Activated naive CD8-positive, alpha-beta T cell treated with anti-CD3 and anti-CD28 coated beads, Interleukin-2, amount 50 U/mL, for 24 hours (primary cell): ENCODE data around the gene SFXN3.
A peak's percentile ranks its signal among the peaks of the same experiment; 100 is the strongest.

Source experiments
- ATAC-seq: fragments of 150-1000 bp; cut with Tn5 transposase; one replicate; pipeline ENCODE4 v1.10.0; 2021
- DNase-seq: peaks from one replicate; pipeline ENCODE4 v3.0.0; 2021
- H3K27ac Mint-ChIP-seq: one replicate; pipeline ENCODE4 v1.8.0; 2021; ENCODE audit warnings: mild to moderate bottlenecking, mixed read lengths
- H3K27me3 Mint-ChIP-seq: one replicate; pipeline ENCODE4 v1.8.0; 2021; ENCODE audit warnings: mixed read lengths
- H3K36me3 Mint-ChIP-seq: one replicate; pipeline ENCODE4 v1.8.0; 2021; ENCODE audit warnings: low read depth, mixed read lengths
- H3K4me1 Mint-ChIP-seq: one replicate; pipeline ENCODE4 v1.8.0; 2021; ENCODE audit warnings: mixed read lengths
- H3K4me3 Mint-ChIP-seq: one replicate; pipeline ENCODE4 v1.8.0; 2021; ENCODE audit warnings: mild to moderate bottlenecking, moderate library complexity, mixed read lengths
- H3K9me3 Mint-ChIP-seq: one replicate; pipeline ENCODE4 v1.8.0; 2021; ENCODE audit warnings: mixed read lengths

The SFXN3 gene

DNA sequence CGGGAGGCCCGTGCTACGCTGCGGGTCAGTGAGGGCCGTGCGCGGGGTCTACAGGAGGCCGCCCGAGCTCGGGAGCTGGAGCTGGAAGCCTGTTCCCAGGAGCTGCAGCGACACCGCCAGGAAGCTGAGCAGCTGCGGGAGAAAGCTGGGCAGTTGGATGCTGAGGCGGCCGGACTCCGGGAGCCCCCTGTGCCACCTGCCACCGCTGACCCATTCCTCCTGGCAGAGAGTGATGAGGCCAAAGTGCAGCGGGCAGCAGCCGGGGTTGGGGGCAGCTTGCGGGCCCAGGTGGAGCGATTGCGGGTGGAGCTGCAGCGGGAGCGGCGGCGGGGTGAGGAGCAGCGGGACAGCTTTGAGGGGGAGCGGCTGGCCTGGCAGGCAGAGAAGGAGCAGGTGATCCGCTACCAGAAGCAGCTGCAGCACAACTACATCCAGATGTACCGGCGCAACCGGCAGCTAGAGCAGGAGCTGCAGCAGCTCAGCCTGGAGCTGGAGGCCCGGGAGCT lies 24.4 kb upstream of the SFXN3 start:
- no peaks in the 10 kb centered on the region for H3K4me1 Mint-ChIP-seq
- no peaks in the 10 kb centered on the region for H3K9me3 Mint-ChIP-seq
- H3K36me3 Mint-ChIP-seq, result no peaks in the 10 kb centered on the region
- DNase-seq (no peak), ATAC-seq (no peak)
- H3K27ac Mint-ChIP-seq, result no peak overlapping the region
- no peaks in the 10 kb centered on the region for H3K27me3 Mint-ChIP-seq
- H3K4me3 Mint-ChIP-seq, result no peak overlapping the region

DNA sequence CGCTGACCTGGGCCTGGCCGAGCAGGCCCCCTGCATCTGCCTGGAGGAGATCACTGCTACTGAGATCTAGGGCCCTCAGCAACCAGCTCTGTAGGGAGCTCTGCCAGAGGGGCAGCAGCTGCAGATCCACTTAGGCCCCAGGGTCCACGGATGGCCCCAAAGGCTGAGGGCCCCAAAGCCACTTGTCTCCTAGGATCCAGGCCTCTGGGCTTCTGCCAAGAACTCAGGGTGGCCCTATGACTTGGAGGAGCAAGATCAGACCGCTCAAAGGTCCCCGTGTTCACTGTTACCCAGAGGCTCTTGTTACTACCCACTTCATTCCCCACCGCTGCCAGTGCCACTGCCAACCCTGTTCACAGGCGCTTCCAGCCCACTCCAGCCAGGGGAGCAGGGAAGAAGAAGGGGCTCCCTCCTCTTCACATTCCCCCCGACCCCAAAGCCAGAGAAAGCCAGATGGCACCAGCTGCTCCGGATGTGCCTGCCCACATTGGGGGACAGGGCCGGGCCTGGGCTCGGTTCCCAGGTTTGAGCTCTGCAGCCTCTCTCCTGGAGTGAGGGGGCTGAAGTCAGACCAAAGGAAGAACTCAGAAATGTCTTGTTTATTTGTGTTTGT lies 23.8 kb upstream of the SFXN3 start:
- no peaks in the 10 kb centered on the region for H3K27me3 Mint-ChIP-seq
- no peak for ATAC-seq
- DNase-seq, result no peak
- H3K27ac Mint-ChIP-seq, result no peak overlapping the region
- no peaks in the 10 kb centered on the region for H3K4me1 Mint-ChIP-seq
- H3K4me3 Mint-ChIP-seq, result no peak overlapping the region
- H3K36me3 Mint-ChIP-seq, result no peaks in the 10 kb centered on the region
- no peaks in the 10 kb centered on the region for H3K9me3 Mint-ChIP-seq

DNA sequence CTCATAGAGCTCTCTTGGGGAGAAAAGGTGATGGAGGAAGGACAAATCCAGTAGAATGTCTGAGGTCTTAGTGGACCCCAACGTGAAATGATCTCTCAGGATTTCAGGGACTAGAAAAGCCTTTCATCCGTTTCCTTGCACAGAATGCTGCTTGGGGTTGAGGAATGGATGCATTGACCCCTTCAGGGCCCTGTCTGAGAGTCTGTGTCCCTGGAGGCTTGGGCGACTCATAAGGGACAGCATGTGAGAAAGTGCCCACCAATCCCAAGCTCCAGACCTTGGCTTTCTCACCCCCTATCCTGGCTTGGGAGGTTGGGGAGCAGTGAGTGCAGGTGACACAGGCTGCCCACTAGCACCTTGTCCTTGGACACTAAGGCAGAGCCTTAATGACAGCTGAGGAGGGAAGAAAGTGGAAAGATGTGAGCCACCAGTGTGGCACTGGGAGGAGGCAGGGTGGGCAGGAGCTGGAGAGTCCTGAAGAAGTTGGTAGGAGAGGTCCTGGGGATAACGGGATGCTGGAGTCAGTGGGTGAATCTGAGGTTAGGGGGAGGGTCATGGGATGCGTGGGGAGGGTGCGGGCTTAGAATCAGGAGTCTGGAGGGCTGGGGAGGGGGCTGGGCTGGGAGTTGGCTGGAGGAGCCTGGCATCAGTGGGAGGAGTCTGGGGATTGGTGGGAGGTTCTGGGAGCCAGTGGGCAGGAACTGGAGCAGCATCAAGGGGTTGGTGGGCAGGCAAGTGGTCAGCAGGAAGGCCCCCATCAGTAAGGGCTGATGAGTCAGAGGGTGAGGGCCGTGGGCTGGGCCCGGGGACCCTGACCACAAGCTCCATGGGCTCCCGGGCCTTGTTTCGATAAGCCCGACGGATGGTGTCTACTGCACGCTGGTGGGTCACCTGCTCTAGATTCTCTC lies 22.9 kb upstream of the SFXN3 start:
- Mint-ChIP-seq H3K4me3 (no peak overlapping the region), H3K27me3 (peaks cover 1% of the 10 kb centered on the region), H3K9me3 (no peaks in the 10 kb centered on the region), H3K27ac (no peak overlapping the region), H3K4me1 (peaks cover 7% of the 10 kb centered on the region), H3K36me3 (no peaks in the 10 kb centered on the region)
- DNase-seq, result no peak
- no peak for ATAC-seq

DNA sequence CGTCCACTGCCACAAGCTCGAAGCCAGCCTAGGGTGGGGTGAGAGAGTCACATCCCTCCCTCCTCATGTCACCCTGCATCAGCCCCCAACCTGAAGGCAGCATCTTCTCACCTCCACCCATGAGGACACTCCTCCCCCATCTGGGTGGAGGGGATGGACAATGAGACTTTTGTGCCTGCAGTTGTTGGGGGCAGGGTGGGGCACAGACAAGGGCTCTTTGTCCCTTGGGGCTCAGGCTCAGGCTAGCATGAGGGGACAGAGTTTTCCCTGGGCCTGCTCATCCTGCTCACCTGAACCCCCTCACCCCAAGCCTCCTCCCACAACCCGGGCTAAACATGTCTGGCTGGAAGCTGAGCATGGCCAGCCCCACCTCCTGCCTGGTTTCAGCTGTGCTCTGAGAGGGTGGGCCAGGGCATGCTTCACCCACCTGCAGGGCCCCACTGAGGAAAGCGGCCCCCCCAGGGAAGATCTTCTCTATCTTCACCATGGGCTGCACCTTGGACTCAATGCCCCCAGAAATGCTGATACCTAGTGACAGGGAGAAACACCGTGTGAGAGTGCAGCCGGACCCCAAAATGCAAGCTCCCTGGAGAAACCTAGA lies 22.1 kb upstream of the SFXN3 start:
- no peak overlapping the region for H3K4me3 Mint-ChIP-seq

DNA sequence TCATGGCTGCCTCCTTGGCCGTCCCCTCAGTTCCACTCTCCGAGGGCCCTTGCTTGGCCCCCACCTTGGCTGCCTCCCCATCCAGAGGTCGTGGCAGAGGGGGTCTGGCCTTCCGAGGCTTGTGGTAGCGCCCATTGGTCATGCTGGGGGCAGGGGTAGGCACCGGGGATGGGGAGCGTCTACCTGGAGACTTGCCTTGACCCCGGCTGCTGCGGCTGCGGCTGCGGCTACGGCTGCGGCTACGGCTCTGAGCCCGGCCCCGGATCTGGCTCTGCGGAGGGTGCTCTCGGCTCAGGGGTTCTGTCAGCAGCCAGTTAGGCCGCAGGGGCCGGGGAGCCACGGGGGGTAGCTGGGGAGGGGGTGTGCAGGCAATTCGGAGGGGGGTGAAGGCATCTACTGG lies 20.7 kb upstream of the SFXN3 start:
- DNase-seq (no peak), ATAC-seq (no peak)
- H3K36me3 Mint-ChIP-seq, result no peaks in the 10 kb centered on the region
- H3K4me1 Mint-ChIP-seq, result peaks cover 26% of the 10 kb centered on the region
- H3K27ac Mint-ChIP-seq, result no peak overlapping the region
- H3K4me3 Mint-ChIP-seq, result no peak overlapping the region
- H3K9me3 Mint-ChIP-seq, result no peaks in the 10 kb centered on the region
- H3K27me3 Mint-ChIP-seq, result peaks cover 12% of the 10 kb centered on the region

More for the DNA sequence above, 22.1 kb upstream of the SFXN3 start:
- Mint-ChIP-seq H3K27ac (no peak overlapping the region), H3K9me3 (no peaks in the 10 kb centered on the region), H3K4me1 (peaks cover 12% of the 10 kb centered on the region), H3K27me3 (peaks cover 6% of the 10 kb centered on the region), H3K36me3 (no peaks in the 10 kb centered on the region)
- DNase-seq, result no peak
- ATAC-seq, result no peak

DNA sequence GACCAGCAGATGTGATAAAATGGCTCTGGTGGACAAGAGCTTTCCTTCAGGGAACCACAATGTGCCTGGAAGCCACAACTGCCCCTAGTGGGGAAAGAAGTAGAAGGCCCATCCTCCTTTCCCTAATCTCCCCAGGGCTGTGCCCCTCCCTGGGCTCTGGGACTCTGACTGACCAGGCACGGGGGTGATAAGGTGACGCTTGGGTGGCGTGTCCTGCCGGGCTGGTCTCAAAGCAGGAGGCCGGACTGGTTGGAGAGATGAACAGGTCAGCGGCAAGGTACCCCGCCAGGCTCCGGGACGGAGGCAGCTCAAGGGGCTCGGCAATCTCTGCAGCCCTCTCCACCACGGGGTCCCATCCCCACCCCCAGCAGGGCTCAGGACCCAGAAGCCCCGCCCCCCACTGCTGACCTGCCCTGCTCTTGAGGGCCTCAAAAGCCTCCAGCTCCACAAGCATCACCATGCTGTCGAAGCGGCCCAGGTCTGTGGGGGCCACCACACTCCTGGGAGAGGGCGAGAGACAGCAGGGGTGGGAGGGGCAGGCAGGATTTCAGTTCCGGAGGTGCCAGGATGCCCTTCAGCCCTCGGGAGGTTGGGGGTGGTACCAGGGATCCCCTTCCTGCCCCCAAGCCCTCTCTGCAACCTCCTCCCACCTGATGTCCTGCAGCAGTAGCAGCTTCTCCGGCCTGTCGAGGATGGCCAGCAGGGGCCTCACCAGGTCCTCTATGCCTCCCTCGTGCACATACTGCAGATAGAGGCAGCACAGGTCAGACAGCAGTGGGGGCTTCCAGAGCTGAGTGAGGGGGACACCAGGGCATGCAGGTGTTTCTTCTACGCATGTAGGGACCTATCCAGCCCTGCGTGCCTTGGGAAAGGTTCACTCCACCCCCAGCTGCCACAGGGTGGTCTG lies 19.3 kb upstream of the SFXN3 start:
- no peak overlapping the region for H3K4me3 Mint-ChIP-seq
- ATAC-seq, result no peak
- no peak for DNase-seq
- no peaks in the 10 kb centered on the region for H3K9me3 Mint-ChIP-seq
- no peaks in the 10 kb centered on the region for H3K36me3 Mint-ChIP-seq
- H3K27me3 Mint-ChIP-seq, result peaks cover 18% of the 10 kb centered on the region
- H3K27ac Mint-ChIP-seq, result no peak overlapping the region
- H3K4me1 Mint-ChIP-seq, result peaks cover 27% of the 10 kb centered on the region

DNA sequence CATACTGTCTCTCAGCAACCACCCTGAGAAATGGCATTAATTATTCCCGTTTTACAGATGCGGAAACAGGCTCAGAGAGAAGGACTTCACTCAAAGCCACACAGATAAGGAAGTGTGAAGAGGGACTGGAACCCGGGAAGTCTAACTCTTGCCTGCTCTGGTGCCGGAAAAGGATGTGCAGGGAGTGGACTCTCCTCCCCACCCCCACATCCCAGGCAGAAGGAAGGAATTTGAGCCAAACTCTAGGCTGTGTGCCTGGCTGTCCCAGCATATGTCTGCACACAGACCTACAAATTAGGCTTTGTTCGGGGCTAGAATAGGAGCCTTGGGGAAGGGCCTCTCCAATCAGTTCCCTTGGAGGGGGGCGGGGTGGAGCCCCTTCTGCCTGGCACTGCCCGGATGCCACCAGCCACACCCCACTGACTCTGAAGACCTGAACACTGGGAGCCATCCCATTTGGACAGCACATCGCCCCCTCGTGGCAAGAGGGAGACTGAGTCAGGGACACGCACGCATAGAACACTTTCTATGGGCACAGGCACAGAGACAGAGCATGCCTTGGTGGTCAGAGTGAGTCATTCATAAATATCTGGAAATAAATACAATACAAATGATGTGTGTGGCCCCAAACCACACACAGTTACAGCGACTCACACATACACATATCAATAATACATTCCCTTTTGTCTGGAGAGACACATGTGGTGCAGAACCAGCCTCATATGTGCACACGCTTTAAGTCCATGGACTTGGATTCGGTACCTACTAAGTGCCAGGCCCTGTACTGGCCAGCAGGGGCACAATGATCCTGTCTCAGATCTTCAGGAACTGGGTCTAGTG lies 18.3 kb upstream of the SFXN3 start:
- H3K4me3 Mint-ChIP-seq, result no peak overlapping the region
- ATAC-seq, result peak; percentile 84
- H3K36me3 Mint-ChIP-seq, result no peaks in the 10 kb centered on the region
- H3K27me3 Mint-ChIP-seq, result peaks cover 27% of the 10 kb centered on the region
- H3K27ac Mint-ChIP-seq, result peak overlapping the region; percentile 19
- H3K9me3 Mint-ChIP-seq, result no peaks in the 10 kb centered on the region
- peak; percentile 86 for DNase-seq
- peaks cover 28% of the 10 kb centered on the region for H3K4me1 Mint-ChIP-seq

DNA sequence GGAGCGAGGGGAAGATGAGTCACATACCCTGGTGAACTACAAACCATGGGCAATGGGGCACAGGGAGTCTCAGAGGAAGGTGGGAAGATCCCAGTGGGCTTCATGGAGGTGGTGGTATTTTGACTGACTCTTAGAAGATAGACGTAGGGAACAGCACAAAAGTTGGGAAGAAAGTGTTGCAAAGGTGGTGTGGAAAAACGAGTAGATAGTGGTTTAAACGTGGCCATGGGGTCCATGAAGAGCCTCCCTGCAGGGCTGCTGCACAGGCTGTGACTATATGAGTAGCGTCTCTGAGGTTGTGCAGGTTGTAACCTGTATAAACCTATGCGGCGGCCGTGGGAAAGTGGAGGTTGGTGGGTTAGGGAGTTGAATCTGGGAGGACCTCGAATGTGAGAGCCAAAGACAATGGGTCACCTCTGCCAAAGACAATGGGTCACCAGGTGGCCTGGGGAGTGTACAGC lies 17.6 kb upstream of the SFXN3 start:
- H3K27ac Mint-ChIP-seq, result peak overlapping the region; percentile 19
- no peaks in the 10 kb centered on the region for H3K9me3 Mint-ChIP-seq
- no peaks in the 10 kb centered on the region for H3K36me3 Mint-ChIP-seq
- H3K4me3 Mint-ChIP-seq, result no peak overlapping the region
- ATAC-seq (no peak), DNase-seq (no peak)
- H3K27me3 Mint-ChIP-seq, result peaks cover 29% of the 10 kb centered on the region
- peaks cover 29% of the 10 kb centered on the region for H3K4me1 Mint-ChIP-seq

DNA sequence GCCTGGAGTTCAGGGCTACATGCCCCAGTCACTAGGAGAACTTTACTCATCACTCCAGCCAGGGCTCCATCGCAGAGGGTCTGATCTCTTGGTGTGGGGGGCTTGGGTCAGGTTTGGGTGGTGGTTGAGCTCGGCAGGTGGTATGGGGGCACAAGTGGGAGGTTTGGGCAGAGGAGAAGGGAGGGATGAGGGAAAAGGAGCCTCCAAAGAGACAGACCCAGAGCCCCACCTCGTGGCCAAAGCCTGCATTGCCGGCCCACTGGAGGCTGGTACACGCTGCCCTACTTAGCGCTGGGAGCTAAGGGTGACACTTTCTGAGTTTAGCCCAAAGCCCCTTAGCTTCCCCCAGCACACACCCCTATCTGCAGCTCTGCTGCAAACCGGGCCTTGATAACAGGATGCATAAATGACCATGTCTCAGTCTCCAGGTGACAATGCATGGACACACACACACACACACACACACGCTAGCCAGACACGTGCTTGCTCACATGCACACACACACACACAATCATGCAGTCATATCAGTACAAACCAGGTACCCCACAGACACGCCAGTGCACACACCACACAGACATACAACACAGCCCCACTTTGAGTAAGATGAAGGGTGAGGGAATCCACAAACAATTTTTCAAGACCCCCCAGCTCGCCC lies 16.7 kb upstream of the SFXN3 start:
- H3K4me1 Mint-ChIP-seq, result peaks cover 32% of the 10 kb centered on the region
- peaks cover 36% of the 10 kb centered on the region for H3K27me3 Mint-ChIP-seq
- H3K27ac Mint-ChIP-seq, result no peak overlapping the region
- no peaks in the 10 kb centered on the region for H3K36me3 Mint-ChIP-seq
- peak; percentile 16 for ATAC-seq
- H3K4me3 Mint-ChIP-seq, result no peak overlapping the region
- peak; percentile 88 for DNase-seq
- no peaks in the 10 kb centered on the region for H3K9me3 Mint-ChIP-seq

DNA sequence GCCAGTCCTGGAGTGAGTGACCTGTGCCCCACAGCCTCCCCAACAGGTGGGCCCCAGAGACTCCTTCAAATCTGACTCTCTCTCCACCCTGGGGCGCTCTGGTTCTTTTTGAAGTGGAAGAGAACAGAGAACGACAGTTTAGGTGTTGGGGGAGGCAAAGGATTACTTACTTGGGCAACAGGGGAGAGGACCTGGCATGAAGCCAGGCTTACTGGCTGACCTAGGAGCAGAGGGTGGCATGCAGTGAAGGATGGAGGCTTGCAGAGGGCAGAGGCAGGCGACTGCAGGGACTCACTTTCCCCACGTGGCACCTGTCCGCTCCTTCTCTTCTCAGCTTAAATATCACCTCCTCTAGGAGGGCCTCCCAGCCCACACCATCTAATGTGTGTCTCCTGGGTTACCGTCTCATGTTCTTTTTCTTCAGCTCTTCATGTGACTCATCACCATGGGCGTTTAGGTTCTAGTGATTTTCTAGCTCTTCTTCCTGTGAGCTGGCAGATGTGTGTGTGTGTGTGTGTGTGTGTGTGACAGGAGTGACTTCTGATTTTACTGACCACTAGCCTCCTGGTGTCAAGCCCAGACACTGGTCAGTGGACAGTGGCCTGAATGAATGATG lies 16.0 kb upstream of the SFXN3 start:
- Mint-ChIP-seq H3K4me3 (no peak overlapping the region), H3K9me3 (no peaks in the 10 kb centered on the region), H3K27ac (peak overlapping the region; percentile 27), H3K27me3 (peaks cover 42% of the 10 kb centered on the region), H3K36me3 (no peaks in the 10 kb centered on the region), H3K4me1 (peaks cover 34% of the 10 kb centered on the region)
- DNase-seq (no peak), ATAC-seq (peak; percentile 50)

DNA sequence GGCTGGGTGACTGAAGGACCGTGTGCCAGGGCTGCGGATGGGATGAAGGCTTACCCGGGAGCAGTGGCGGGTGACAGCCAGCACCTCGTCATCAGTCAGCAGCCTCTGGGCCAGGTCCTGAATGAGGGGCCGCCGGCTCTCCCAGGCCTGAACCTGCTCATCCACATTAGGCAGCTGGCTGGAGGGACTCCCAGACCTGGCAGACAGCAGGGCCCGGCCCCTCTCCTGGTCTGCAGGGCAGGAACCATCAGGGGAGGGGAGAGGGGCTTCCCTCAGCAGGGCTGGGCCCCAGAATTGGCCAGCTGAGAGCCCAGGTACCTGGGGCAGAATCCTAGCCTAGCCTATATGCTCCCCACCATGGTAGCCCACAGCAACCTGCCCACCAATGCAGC lies 15.5 kb upstream of the SFXN3 start:
- ATAC-seq, result no peak
- no peak for DNase-seq
- Mint-ChIP-seq H3K27me3 (peaks cover 42% of the 10 kb centered on the region), H3K9me3 (no peaks in the 10 kb centered on the region), H3K4me1 (peaks cover 34% of the 10 kb centered on the region), H3K4me3 (no peak overlapping the region), H3K36me3 (no peaks in the 10 kb centered on the region), H3K27ac (peak overlapping the region; percentile 27)

DNA sequence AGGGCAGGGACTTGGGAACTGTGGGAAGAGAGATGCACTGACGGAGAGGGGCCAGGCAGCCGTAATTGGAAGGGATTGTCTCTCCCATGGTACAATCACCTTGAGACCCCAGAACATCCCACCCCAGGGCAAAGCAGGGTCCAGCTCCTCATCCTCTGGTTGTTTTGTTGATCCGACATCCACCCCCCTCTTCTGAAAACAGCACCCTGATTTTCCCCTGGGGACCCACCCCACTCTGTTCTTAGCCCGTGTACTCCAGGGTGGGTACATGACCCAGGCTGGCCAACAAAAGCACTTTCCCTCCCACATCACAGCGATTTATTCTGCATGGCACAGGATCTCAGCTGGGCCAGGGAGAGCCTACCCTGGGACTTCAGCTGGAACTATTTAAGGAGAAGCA lies 14.2 kb upstream of the SFXN3 start:
- Mint-ChIP-seq H3K36me3 (no peaks in the 10 kb centered on the region), H3K4me1 (peaks cover 34% of the 10 kb centered on the region), H3K4me3 (no peak overlapping the region), H3K27me3 (peaks cover 48% of the 10 kb centered on the region), H3K27ac (no peak overlapping the region), H3K9me3 (no peaks in the 10 kb centered on the region)
- no peak for DNase-seq
- no peak for ATAC-seq
